Amniotic stem cell (primary cell): ENCODE results near the gene CDK5RAP2.
"Not testable (repeated sequence)": the region's sequence is repeated elsewhere in the genome, so short reads cannot be mapped to it uniquely, and the experiment has no call there.

ENCODE experiments used
- DNase-seq: peaks from one replicate; lab custom pipeline; 2025; lab: John Stamatoyannopoulos, UW

Gene CDK5RAP2

DNA sequence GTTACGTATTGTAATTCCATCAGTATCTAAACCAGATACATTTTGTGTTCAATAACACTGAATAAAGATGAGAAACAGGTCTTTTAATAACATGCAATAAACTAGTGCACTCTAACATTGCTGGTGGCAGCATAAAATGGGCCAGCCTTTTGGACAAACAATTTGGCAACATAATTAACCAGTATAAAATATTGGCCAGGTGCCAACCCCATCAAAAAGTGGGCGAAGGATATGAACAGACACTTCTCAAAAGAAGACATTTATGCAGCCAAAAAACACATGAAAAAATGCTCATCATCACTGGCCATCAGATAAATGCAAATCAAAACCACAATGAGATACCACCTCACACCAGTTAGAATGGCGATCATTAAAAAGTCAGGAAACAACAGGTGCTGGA lies 64.5 kb downstream of the CDK5RAP2 start:
- DNase-seq = not testable (repeated sequence)

DNA sequence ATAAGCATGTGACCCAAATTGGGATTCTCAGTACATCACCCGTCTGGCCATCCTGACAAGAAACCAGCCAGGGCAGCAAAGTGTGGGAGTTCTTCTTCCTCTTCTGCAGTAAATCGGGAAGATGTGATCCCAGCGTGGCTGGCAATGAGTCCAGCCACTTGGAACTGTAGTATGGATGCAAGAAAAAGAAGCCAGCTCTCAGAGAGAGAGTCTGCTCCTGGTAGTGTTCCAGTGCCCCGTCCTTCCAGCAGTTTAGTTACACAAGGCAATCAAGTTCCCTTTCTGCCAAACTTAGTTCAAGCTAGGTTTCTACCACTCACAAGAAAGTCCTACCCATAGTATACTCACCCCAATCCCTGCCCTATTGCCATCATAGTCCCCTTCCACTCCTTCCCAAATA lies 65.6 kb downstream of the CDK5RAP2 start:
- no peak for DNase-seq

DNA sequence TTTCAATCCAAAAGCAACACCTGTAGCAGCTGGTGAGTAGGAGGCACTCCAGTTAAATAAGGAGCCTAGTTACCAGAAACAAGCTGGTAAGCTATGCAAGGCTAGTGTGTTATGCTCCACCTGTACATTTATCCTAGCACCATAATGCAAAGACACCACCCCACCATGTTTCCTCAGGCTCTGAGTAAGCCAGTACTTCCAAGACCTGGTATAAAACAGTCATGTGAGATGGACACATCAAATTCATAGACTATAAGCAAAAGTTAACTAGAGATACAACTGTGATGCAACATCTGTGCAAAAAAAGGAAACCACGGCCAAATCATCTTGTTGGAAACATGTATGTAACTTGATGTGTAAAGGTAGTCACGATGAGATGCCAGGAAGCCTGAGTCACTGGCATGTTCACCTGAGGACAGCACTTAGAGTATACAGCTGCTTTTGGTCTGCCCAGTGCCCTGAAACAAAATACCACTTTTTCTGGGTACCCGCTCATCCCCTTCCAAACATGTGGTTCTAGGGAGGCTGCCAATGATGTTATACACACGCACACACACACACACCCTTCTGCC lies 66.1 kb downstream of the CDK5RAP2 start:
- no peak for DNase-seq

DNA sequence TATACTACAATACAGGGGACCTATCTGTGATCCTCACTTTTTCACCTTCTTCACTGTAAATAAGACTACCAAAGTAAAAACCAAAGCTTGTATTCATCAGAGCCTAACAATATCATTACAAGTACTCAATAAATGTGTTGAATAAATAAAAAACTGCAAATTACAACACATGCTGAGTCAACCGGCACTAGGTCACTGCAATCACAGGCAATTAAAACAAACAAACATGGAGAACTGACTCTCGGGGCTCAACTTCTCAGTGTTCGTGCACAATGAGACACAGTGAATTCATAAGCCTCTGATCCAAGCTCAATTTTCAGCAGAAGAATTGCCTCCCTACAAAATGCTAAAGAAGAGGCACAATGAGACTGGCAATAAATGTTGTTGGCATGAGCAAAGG lies 69.2 kb downstream of the CDK5RAP2 start:
- no peak for DNase-seq

DNA sequence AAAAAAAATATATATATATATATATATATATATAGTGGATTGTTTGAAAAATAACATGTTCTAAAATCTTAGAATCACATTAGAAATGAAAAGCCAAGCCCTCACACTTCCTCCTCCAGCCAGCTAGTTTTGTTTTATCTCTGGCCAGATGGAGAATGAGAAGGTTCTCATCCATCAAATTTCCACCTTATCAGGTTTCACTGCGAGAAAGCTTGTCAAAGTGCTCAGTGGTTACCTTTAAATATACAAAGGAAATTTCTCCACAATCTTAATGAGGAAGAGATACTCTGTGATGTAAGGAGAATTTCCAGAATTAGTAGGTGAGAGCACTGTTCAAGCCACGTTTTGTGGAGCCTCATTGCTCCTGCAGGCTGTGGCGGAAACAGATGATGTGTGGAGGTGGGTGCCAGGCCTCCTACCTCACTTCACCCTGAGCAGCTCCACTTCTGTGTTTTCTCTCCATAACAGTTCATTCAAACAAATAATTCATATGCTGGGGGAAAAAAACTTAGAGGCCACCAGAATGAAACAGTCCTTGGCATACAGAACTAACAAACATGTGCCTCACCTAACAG lies 71.9 kb downstream of the CDK5RAP2 start:
- DNase-seq = no peak

DNA sequence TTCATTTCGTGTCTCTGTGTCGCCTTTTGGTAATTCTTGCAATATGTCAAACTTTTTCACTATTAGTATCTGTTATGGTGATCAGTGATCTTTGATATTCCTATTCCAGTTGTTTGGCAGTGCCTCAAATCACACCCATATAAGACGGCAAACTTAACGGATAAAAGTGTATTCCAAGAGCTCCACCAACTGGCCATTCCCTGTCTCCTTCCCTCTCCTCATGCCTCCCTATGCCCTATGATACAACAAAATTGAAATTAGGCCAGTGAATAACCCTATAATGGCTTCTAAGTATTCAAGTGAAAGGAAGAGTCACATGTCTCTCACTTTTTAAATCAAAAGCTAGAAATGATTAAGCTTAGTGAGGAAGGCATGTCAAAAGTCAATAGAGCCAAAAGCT lies 74.8 kb downstream of the CDK5RAP2 start:
- no peak for DNase-seq

DNA sequence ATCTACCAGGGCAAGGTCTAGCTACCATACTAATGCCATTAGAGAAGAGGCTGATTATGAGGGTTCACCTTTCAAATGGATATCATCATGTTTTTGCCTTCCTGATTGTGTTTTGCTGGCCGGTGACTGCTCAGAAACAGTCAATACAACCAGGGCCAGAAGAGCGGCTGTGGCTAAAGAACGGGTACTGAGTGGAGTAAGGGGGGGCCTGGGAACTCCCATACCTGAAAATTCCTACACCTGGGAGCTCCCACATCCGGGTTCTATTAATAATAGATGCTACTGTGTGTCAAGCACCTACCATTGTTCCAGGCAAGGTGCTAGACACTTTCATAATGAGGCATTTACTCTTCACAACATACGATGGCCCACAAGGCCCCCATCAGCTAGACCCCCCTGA lies 79.2 kb downstream of the CDK5RAP2 start:
- no peak for DNase-seq

DNA sequence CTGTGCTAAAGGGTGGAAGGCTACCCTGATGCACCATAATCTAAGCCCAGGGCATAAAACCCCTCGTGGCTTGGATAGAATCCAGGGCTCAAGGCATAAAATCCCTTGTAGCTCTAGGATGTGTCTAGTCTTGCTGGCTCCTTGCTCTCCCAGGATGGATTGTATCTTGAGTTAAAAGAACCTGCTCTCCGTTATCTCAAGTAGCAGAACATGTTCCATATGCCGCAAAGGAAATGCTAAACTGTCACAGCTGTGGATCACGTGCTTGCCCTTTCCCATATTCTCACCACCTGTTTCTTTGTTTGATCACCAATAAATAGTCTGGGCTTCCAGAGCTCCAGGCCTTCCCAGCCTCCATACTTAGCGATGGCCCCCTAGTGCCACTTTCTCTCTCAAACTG lies 82.1 kb downstream of the CDK5RAP2 start:
- not testable (repeated sequence) for DNase-seq

DNA sequence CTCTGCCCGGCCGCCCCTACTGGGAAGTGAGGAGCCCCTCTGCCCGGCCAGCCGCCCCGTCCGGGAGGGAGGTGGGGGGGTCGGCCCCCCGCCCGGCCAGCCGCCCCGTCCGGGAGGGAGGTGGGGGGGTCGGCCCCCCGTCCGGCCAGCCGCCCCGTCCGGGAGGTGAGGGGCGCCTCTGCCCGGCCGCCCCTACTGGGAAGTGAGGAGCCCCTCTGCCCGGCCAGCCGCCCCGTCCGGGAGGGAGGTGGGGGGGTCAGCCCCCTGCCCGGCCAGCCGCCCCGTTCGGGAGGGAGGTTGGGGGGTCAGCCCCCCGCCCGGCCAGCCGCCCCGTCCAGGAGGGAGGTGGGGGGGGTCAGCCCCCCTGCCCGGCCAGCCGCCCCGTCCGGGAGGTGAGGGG lies 83.5 kb downstream of the CDK5RAP2 start:
- not testable (repeated sequence) for DNase-seq

DNA sequence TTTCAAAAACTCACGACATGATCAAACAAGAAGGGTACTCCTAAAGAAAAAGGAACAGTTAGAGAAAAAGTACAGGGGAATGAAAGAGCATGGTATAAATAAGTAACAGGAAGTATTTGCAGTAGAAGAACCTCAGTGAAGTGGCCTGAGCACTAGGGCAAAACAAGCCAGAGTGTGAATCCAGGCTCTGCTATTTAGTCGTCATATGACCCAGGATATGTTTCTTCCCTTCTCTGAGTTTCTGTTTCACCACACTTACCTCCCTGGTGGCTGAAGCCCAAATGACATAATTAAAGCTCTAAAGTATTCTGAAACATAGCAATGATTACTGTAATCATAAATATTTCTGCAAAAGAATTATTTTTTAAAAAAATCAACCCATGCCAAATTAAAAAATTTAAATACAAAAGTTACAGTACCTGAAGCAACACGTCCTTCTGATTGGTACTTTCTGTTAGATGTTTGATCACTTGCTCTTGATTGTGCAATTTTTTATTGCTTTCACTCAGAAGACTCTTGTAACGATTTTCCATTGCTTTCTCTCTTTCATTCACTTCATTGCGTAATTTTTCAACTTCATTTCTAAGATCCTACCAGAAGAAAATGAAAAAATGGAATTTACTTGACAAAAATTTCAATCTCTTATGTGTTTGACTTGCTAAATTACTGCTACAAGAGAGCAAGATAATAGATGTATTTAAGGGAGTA lies 88.9 kb downstream of the CDK5RAP2 start:
- DNase-seq = no peak

DNA sequence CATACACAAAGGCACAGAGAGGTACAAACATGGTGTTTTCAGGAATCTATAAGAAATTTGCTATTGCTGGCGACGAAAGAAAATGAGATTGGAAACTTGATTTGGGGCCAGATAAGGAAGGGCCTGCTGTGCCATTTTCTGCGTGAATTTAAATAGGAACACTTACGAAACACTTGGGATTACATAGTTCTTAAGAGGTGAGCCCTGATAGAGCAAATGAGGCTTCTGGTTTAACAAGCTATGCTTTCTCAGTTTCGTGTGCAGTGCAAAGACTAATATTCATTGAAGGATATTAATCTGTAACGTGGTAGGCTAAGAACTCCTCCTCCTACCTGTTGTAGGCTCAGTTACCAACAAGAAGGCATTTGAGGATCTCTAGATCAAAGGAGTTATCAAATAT lies 93.1 kb downstream of the CDK5RAP2 start:
- no peak for DNase-seq

DNA sequence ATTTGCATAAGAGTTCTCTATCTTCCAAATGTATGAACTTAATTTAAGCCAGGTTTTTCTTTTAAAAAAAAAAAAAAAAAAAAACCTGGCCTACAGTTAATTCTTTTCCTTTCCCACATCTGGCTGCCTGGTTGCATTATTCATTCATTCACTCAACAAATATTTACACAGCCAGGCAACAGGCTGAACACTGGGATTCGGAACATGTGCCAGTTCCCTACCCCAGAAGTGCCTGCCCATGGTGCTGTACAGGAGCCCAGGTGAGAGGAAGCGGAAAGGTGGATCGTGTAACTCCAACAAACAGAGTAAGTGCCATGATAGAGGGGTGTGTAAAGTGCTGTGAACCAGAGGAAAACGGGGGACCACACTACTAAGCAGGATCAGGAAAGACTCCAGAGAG lies 93.6 kb downstream of the CDK5RAP2 start:
- no peak for DNase-seq

DNA sequence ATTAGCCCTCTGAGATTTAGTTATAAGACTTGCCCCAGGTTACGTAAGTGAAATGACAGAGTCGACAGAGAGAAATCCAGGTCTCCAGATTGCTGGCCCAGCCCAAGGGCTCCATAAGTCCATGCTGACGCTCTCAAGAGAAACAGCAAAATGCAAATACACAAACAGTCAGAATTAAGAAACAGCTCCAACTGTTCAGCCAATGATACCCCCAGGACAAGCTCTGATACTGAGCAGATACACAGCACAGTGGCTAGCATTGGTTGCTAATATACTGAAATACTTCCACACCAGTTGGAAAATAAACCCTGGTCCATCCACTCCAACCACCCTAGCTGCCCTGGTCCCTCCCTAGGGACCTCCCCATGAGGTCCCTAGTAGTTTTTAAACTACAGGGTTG lies 94.2 kb downstream of the CDK5RAP2 start:
- no peak for DNase-seq

DNA sequence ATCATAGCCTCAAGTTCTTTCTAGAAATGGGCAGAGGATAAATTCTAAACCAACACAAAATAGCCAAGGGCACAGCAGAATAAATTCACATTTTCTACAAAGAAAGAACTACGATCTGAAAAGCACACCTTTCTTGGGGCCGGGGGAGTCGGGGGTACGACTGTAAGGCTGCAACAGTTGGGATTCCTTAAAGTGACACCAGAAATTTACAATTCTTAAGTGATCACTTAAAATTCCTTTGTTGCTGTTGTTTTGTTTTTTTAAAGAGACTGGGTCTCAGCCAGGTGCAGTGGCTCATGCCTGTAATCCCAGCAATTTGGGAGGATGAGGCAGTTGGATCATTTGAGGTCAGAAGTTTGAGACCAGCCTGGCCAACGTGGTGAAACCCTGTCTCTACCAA lies 95.8 kb downstream of the CDK5RAP2 start:
- DNase-seq = no peak

DNA sequence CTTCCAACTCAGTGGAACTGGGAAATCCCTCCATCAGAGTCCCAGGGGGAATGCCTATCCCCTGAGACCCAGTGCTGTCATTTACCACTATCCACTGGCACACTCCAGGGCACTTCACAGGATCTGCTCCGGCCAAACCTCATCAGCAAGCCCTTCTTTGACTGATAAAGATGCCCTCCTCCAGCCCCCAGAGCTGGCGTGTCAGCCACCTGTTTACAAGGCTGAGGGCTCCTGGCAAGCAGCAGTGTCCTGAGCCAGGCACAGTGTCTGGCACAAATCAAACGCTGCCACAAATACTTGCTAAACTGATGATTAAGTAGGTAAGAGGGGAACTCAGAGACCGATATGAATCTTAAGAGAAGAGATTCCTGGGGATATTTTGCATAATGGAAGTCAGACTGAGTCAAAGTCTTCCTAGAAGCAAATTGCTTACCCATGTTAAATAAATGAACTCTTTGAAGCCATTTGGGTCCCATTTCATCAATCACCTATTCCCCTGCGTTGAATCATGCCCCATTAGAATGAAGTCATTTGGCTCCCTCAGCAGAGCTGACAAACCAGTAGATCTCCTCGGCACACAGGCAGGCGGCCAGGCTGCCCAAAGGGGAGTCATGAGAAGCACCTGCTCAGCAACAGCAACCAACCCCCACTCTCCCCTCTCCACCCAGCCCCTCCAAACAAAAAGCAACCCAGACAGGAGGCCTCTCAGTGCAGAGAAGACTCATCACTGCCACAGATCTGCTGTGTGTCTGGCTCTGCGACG lies 97.4 kb downstream of the CDK5RAP2 start:
- DNase-seq = no peak

DNA sequence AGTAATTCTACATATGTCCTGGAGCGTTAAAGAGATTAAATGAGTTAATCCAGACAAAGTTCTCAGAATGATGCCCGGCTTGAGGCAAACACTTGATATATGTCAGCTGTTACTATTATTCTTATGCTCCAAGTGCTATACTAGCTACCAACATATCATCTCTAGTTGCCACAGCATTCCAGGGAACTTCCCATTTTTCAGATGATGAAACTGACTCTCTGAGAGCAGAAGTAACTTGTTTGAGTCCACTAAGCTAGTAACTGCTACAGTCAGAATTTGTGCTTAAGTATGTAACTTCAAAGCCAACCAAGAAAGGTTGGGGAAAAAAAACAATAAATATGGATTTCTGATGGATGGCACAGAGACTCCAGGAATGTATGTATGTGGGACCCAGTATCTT lies 98.1 kb downstream of the CDK5RAP2 start:
- DNase-seq = no peak

DNA sequence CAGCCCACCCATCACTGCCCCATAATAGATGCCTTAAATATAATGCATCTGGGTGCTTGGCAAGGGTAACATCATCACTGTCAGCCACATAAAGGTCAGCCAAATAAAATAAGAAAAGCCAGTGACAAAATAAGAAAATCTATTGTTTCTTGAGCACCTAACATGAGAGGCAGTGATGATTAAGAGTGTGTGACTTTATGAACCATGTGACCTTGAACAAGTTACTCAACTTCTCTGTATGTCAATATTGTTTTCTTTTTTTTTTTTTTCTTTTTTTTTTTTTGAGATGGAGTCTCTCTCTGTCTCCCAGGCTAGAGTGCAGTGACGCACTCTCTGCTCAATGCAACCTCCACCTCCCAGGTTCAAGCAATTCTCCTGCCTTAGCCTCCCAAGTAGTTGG lies 98.7 kb downstream of the CDK5RAP2 start:
- DNase-seq = no peak

DNA sequence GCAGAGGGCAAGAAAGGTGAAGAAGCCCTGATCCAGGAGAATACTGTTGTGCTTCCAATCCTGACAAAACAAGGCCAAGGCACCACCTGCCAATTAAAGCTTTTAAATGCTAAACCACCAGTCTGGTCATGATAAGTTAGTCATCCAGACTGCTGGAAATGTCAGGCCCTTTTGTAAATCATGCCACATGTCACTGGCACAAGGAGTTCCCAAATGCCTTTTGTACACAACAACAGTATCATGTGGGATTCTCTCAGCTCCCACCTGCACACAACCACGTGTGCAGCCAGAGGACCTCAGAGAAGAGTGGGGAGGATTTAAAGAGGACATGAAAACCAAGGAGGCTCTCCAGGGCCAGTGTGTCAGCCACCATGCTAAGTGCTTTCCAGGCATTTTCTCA lies 99.3 kb downstream of the CDK5RAP2 start:
- no peak for DNase-seq

DNA sequence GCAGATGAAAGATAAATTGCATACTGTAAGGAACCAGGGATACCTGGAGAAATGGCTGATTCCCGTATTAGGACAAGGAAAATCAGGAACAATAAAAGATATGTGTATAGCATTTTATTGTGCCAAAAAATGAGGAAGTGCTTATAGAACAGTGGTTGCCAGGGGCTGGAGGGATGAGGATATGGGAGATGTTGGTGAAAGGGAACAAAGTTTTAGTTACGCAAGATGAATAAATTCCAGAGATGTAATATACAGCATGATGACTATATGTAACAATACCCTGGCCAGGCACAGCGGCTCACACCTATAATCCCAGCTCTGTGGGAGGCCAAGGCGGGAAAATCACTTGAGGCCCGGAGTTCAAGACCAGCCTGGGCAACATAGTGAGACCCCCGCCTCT lies 101.8 kb downstream of the CDK5RAP2 start:
- DNase-seq = no peak

DNA sequence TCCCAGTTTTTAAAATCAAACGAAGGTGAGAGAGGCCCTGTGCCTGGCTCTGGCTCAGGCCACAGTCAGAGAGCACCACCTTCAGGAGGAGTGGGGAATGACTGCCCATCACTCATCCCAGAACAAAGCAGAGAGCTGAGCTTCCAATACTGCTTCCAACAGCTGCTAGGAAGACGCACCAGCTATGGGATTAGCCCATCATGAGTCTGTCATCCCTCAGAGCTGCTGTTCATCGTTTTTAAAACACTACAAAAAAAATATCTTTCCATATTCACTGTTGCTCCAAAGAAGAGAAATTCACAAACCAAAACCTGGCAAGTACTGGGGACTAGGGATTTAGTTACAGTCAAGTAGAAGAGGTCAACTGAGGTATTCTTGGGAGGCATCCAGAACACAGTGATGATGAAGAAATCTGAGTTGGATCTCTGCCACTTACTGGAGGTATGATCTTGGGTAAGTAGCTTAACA lies 102.4 kb downstream of the CDK5RAP2 start:
- peak; percentile 45 for DNase-seq

DNA sequence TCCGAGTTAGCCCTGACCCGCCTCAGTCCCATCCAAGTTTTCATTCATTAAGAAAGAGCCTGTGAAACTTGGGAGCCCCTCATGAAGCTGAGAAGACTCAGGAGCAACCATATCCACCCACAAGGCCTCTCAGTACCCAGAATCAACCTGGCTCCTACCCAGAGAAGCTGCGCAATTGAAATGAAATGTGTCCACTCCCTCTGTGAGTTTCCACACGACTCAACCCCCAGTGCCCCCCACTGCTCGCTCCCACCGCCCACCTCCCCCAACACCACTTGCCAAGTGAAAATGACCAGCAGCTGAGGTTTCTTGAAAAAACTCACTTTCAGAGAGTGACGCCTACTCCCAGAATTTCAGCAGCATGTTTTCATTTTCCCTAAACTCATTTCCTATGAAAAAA lies 104.6 kb downstream of the CDK5RAP2 start:
- DNase-seq = no peak

DNA sequence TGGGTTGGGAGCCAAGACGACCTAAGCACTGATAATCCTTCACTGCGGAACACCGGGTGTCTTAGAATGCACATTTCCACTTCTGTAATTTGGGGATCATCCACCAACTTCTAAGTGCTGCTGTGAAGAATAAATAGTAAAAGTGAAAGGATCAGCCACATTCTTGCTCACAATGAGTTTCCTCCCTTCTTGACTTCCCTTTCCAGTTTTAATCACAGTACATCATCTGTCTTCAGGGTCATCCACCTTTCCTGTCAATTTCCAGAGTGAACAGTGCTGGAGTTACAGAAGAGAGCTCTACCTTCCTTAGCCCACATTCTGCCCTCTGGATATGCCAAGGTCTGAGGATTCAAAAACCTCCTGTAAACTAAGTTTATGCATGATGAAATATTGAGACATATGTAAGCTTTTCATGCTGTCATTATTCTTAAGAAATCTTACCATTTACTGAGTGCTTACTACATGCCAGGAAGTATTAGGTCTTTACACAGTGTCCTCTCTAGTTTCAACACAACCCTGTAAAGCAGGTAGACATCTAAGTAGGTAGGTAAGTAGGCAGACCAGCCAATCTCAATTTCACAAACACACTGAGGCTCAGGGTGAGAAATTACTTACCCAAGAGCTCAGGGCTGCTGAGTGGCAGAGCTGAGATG lies 105.2 kb downstream of the CDK5RAP2 start:
- DNase-seq = no peak
